SU-DHL-6 (cell line): ENCODE measurements around the gene RUVBL1.

ENCODE experiments used
- H2AFZ ChIP-seq: fragments of 200-600 bp; sonication (generic); 2 replicates; pipeline ENCODE4 v1.6.1; 2014; ENCODE audit warnings: low read depth, mild to moderate bottlenecking, moderate library complexity, mixed read lengths, antibody characterized with exemption, low read length; ENCODE audit not compliant: severe bottlenecking
- H3F3A ChIP-seq: fragments of 200-600 bp; shearing (Covaris generic); 2 replicates; pipeline ENCODE4 v1.6.0; 2016; ENCODE audit warnings: antibody characterized with exemption, mild to moderate bottlenecking; ENCODE audit not compliant: insufficient read depth
- H3K27ac ChIP-seq: fragments of 200-600 bp; sonication (generic); 2 replicates; pipeline ENCODE4 v1.5.1; 2016; ENCODE audit warnings: low read depth, mild to moderate bottlenecking, low read length, moderate library complexity, mixed read lengths
- H3K27me3 ChIP-seq: fragments of 200-600 bp; sonication (generic), shearing (Covaris generic); 2 replicates; pipeline ENCODE4 v1.6.0; 2014; ENCODE audit warnings: mild to moderate bottlenecking, low read length
- H3K36me3 ChIP-seq: fragments of 200-600 bp; sonication (generic); 2 replicates; pipeline ENCODE4 v1.6.1; 2014; ENCODE audit warnings: mild to moderate bottlenecking, low read length, mixed read lengths
- H3K4me2 ChIP-seq: fragments of 300-600, 200-600 bp; shearing (Covaris generic), sonication (generic); 2 replicates; pipeline ENCODE4 v1.6.0; 2014; ENCODE audit warnings: low read length, low read depth, mild to moderate bottlenecking; ENCODE audit not compliant: poor library complexity, severe bottlenecking
- H3K4me3 ChIP-seq: fragments of 200-600 bp; sonication (generic); 2 replicates; pipeline ENCODE4 v1.5.1; 2014; ENCODE audit warnings: antibody characterized with exemption, low read length, mild to moderate bottlenecking, mixed read lengths; ENCODE audit not compliant: insufficient read depth, poor library complexity, severe bottlenecking
- H3K79me2 ChIP-seq: fragments of 200-600 bp; sonication (generic); 2 replicates; pipeline ENCODE4 v1.6.1; 2014; ENCODE audit warnings: mild to moderate bottlenecking, low read length, moderate library complexity; ENCODE audit not compliant: insufficient read depth
- H3K9ac ChIP-seq: fragments of 200-600 bp; sonication (generic); 2 replicates; pipeline ENCODE4 v1.7.0; 2014; ENCODE audit warnings: mild to moderate bottlenecking, low read length
- H3K9me2 ChIP-seq: fragments of 200-600 bp; sonication (generic); replicated peaks from 2 replicates; pipeline ENCODE4 v1.6.1; 2014; ENCODE audit warnings: low read length; ENCODE audit not compliant: insufficient read depth
- H3K9me3 ChIP-seq: fragments of 200-600 bp; sonication (generic); 2 replicates; pipeline ENCODE4 v1.6.1; 2014; ENCODE audit warnings: low read length, mixed read lengths; ENCODE audit not compliant: insufficient read depth
- H4K20me1 ChIP-seq: fragments of 200-600 bp; sonication (generic); 2 replicates; pipeline ENCODE4 v1.6.1; 2014; ENCODE audit warnings: low read depth, mild to moderate bottlenecking, antibody characterized with exemption, low read length, moderate library complexity, mixed read lengths
- EZH2phosphoT487 ChIP-seq: fragments of 200-600 bp; sonication (generic), shearing (Covaris generic); conservative IDR thresholded peaks from 2 replicates; pipeline ENCODE4 v1.6.1; 2018; ENCODE audit warnings: mild to moderate bottlenecking, antibody characterized with exemption, low read length, moderate library complexity, mixed read lengths
- TF ChIP-seq, protein P1 (sequence below): fragments of 200-600 bp; sonication (generic); IDR thresholded peaks from one replicate; pipeline ENCODE4 v1.5.1; 2017; ENCODE audit warnings: antibody characterized with exemption, mild to moderate bottlenecking, low read length, moderate library complexity; ENCODE audit not compliant: insufficient read depth, poor library complexity, severe bottlenecking

Gene RUVBL1

DNA sequence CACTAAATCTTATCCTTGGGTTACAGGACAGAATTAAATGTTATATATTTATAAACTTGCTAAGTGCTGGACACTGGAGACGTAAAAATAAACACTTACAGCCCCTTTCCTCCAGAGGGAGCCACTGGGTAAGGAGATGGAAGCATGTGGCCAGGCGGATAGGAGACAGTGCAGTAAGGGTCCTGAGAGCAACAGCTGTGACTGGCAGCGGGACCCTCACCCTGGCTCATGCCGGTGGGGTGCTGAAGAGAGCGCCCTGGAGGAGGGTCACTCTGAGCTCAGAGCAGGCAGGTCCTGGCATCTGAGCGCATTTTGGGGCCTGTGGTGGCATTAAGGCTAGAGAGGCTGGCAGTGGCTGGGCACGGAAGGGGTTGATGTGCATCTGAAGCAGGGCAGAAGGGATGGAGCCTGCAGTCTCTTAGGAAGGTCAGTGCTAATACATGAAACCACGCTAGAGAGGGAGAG, 55.4 kb downstream of the RUVBL1 start:
- Histone ChIP-seq H3F3A (no peaks in the 10 kb centered on the region), H3K27me3 (no peaks in the 10 kb centered on the region), H3K9me2 (no peaks in the 10 kb centered on the region), H3K4me3 (no peak overlapping the region), H3K9ac (no peak overlapping the region), H3K79me2 (no peaks in the 10 kb centered on the region), H3K9me3 (no peaks in the 10 kb centered on the region), H3K4me2 (no peak overlapping the region), H3K36me3 (peaks cover 21% of the 10 kb centered on the region), H2AFZ (no peak overlapping the region), H4K20me1 (no peaks in the 10 kb centered on the region; the same call in 1 of the 2 replicates), H3K27ac (no peak overlapping the region)
- no peak for TF ChIP-seq EZH2phosphoT487
- TF ChIP-seq, protein P1, sequence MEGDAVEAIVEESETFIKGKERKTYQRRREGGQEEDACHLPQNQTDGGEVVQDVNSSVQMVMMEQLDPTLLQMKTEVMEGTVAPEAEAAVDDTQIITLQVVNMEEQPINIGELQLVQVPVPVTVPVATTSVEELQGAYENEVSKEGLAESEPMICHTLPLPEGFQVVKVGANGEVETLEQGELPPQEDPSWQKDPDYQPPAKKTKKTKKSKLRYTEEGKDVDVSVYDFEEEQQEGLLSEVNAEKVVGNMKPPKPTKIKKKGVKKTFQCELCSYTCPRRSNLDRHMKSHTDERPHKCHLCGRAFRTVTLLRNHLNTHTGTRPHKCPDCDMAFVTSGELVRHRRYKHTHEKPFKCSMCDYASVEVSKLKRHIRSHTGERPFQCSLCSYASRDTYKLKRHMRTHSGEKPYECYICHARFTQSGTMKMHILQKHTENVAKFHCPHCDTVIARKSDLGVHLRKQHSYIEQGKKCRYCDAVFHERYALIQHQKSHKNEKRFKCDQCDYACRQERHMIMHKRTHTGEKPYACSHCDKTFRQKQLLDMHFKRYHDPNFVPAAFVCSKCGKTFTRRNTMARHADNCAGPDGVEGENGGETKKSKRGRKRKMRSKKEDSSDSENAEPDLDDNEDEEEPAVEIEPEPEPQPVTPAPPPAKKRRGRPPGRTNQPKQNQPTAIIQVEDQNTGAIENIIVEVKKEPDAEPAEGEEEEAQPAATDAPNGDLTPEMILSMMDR = peak; percentile 72

DNA sequence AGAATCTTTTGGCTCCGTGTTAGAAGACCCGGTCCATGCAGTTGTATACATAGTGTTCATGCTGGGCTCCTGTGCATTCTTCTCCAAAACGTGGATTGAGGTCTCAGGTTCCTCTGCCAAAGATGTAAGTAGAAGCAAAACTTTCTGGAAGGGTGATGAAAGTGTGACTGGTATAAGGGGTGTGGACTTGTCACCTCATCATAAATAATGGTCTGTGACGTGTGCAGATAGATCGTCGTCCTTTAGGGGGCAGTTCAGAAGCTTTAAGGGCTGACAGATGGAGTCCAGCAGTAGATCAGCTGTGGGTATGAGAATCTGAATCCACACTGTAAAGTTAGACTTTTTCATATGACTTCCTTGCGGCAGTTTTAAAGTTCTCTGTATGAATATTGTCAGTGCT, 56.1 kb downstream of the RUVBL1 start:
- H3K9me3 ChIP-seq = no peaks in the 10 kb centered on the region
- H3K4me3 ChIP-seq = no peak overlapping the region
- no peak overlapping the region for H2AFZ ChIP-seq
- no peaks in the 10 kb centered on the region for H3K27me3 ChIP-seq
- H3K27ac ChIP-seq = no peak overlapping the region
- no peak overlapping the region for H3K4me2 ChIP-seq
- H3F3A ChIP-seq = no peaks in the 10 kb centered on the region
- no peak overlapping the region for H3K9ac ChIP-seq
- no peak for TF ChIP-seq EZH2phosphoT487
- TF ChIP-seq, protein P1 = no peak
- no peaks in the 10 kb centered on the region; the same call in 1 of the 2 replicates for H4K20me1 ChIP-seq
- H3K79me2 ChIP-seq = no peaks in the 10 kb centered on the region
- peaks cover 21% of the 10 kb centered on the region for H3K36me3 ChIP-seq
- H3K9me2 ChIP-seq = no peaks in the 10 kb centered on the region

DNA sequence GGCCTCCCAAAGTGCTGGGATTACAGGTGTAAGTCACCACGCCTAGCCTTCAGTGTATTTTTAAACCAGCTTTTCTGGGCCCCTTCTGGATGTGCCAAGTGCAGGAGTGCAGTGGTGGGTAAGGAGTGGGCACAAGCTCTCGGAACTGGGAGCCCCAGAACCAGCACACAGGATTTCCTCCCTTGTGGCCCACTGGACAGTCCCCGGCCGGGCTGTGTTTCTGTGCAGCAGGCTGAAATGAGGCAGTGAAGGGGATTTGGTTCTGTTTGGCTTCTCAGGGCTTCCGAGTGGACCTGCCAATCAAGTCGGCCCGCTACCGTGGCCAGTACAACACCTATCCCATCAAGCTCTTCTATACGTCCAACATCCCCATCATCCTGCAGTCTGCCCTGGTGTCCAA, 56.9 kb downstream of the RUVBL1 start:
- no peak overlapping the region for H2AFZ ChIP-seq
- no peak overlapping the region for H3K4me3 ChIP-seq
- peaks cover 21% of the 10 kb centered on the region for H3K36me3 ChIP-seq
- H3K9ac ChIP-seq = no peak overlapping the region
- H3K9me2 ChIP-seq = no peaks in the 10 kb centered on the region
- no peak overlapping the region for H3K4me2 ChIP-seq
- TF ChIP-seq, protein P1 = no peak
- no peak for TF ChIP-seq EZH2phosphoT487
- H4K20me1 ChIP-seq = no peaks in the 10 kb centered on the region; the same call in 1 of the 2 replicates
- no peaks in the 10 kb centered on the region for H3F3A ChIP-seq
- H3K9me3 ChIP-seq = no peaks in the 10 kb centered on the region
- no peaks in the 10 kb centered on the region for H3K79me2 ChIP-seq
- no peak overlapping the region for H3K27ac ChIP-seq
- H3K27me3 ChIP-seq = no peaks in the 10 kb centered on the region
